SK-N-SH (cell line): ENCODE results near the gene ACSS1.

Source experiments
- ELF1 ChIP-seq: IDR thresholded peaks from 2 replicates; pipeline ENCODE4 v1.4.0; 2012
- EZH2phosphoT487 ChIP-seq: fragments of 200-600 bp; sonication (generic); IDR thresholded peaks from 2 replicates; pipeline ENCODE4 v1.6.1; 2017; ENCODE audit warnings: low read depth, mixed run types, mild to moderate bottlenecking, antibody characterized with exemption, moderate library complexity, borderline replicate concordance
- POLR2AphosphoS5 ChIP-seq: IDR thresholded peaks from 2 replicates; pipeline ENCODE4 v1.6.1; 2012; ENCODE audit warnings: low read depth, low read length
- RAD21 ChIP-seq: IDR thresholded peaks from 2 replicates; pipeline ENCODE4 v1.6.1; 2012; ENCODE audit warnings: mild to moderate bottlenecking, low read length
- TCF12 ChIP-seq: IDR thresholded peaks from 2 replicates; pipeline ENCODE4 v1.4.0; 2012
- TF ChIP-seq, protein P1 (sequence below): fragments of 150-350 bp; IDR thresholded peaks from 2 replicates; pipeline ENCODE4 v1.6.1; 2017; ENCODE audit warnings: antibody characterized with exemption, low read length, low read depth, borderline replicate concordance
- TF ChIP-seq, protein P2 (sequence below): fragments of 200-600 bp; sonication (generic); IDR thresholded peaks from 2 replicates; pipeline ENCODE4 v1.6.1; 2017; ENCODE audit warnings: antibody characterized with exemption, mild to moderate bottlenecking, moderate library complexity
- TF ChIP-seq, protein P3 (sequence below): fragments of 150-350 bp; IDR thresholded peaks from 2 replicates; pipeline ENCODE4 v1.6.1; 2016; ENCODE audit warnings: mild to moderate bottlenecking, low read depth, low read length

- TF ChIP-seq, protein P1, sequence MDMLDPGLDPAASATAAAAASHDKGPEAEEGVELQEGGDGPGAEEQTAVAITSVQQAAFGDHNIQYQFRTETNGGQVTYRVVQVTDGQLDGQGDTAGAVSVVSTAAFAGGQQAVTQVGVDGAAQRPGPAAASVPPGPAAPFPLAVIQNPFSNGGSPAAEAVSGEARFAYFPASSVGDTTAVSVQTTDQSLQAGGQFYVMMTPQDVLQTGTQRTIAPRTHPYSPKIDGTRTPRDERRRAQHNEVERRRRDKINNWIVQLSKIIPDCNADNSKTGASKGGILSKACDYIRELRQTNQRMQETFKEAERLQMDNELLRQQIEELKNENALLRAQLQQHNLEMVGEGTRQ = no peak
- TF ChIP-seq ELF1 (no peak), EZH2phosphoT487 (no peak), POLR2AphosphoS5 (no peak), RAD21 (no peak), TCF12 (no peak)
- TF ChIP-seq, protein P2, sequence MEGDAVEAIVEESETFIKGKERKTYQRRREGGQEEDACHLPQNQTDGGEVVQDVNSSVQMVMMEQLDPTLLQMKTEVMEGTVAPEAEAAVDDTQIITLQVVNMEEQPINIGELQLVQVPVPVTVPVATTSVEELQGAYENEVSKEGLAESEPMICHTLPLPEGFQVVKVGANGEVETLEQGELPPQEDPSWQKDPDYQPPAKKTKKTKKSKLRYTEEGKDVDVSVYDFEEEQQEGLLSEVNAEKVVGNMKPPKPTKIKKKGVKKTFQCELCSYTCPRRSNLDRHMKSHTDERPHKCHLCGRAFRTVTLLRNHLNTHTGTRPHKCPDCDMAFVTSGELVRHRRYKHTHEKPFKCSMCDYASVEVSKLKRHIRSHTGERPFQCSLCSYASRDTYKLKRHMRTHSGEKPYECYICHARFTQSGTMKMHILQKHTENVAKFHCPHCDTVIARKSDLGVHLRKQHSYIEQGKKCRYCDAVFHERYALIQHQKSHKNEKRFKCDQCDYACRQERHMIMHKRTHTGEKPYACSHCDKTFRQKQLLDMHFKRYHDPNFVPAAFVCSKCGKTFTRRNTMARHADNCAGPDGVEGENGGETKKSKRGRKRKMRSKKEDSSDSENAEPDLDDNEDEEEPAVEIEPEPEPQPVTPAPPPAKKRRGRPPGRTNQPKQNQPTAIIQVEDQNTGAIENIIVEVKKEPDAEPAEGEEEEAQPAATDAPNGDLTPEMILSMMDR = no peak
- TF ChIP-seq, protein P3, sequence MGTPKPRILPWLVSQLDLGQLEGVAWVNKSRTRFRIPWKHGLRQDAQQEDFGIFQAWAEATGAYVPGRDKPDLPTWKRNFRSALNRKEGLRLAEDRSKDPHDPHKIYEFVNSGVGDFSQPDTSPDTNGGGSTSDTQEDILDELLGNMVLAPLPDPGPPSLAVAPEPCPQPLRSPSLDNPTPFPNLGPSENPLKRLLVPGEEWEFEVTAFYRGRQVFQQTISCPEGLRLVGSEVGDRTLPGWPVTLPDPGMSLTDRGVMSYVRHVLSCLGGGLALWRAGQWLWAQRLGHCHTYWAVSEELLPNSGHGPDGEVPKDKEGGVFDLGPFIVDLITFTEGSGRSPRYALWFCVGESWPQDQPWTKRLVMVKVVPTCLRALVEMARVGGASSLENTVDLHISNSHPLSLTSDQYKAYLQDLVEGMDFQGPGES = no peak
These were observed 97.6 kb downstream of the ACSS1 start for GRCh38 chr20:24960302-24960801.
